ENCODE results near the gene DENND1A.

DENND1A gene

DNA sequence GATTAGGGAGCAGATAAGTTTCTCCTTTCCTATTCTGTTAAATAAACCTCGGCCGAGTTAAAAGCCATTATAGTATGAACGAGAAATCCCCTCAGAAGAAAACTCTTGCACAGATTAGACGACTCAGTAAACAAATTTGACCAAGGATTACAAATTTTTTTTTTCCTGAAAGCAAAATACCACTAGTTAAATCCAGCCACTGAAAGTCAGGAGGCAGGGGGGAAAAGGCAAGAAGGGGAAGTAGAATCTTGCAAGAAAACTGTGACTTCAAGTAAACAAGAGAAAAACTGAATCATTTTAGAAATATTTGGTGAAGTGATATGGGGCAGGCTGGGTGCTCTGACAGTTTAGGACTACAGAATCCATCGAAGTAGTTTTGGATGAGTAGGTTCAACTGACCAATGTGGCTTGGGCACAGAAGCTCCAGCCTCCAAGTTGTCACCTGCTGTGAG lies 251.0 kb downstream of the DENND1A start:
- DNase-seq: no peak

DNA sequence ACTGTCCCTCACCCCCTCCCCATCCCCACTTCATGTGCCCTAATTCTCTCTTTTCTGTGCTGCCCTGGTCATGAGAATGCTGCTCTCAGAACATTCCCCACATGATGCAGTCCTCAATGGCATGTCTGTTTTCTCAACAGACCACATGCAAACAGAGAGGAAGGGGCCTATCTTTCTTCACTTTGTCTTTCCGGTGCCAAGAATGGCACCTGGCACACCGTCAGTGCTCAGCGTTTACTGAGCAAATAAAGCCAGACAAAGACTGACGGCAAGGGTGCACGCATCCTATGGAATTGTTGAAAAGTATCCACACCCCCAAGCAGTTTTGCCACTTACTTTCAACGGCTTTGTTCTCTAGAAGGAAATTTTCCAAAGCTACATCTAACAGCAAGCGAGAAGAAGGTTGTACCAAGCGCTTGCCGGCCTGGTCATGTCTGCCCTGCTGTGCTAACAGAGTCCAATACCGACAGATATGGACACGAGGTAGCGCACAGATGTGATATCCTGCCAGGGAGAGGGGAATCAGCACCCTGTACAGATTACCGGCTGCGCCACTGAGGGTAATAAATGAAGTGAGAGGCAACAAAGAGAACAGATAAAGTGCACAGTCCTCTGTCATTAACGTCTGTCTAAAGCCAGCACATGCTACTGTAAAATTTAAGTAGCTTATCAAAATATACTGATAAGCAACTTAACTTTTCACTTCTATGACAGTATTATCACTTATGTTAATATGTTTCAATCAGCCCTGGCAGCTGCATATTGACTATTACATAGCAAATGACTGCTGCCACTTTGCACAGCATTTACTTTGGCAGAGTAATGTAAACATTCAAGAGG lies 251.7 kb downstream of the DENND1A start:
- DNase-seq: peak; percentile 60 to 92

DNA sequence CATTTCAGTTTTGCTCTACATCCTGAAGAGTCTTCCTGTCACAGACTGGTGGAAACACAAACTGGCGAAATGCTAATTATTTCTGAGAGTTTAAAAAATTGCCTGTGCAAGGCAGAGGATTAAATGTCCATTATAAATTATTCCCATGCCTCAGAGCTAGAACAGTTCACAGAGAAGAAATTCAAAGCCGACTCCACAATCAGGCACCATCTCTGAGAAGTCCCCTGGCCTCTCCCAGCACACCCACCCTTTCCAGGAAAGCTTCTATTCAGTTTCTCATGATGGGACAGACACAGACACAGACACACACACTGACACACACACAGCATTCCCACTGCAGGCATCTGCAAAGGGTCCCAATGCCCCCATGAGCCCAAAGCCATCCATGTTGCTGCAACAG lies 253.1 kb downstream of the DENND1A start:
- no peak for DNase-seq

DNA sequence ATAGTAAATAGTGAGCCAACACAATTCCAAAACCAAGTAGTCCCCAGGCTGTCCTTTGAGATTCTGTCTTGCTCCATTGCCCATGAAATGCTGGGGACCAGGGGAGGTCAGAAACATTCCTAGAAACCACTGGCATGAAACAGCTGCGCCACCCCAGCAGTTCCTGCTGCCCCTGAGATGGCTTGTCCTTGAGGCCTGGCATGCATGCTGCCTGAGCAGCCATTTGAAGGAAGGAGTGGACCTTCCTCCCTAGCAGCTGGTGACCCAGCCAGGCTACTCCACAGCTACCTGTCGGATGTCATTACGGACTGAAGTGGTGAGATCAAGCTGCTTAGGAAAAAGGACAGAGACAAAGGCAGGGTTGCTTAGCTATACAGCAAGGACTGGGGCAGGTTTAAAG lies 260.6 kb downstream of the DENND1A start:
- DNase-seq: peak; percentile 78 to 87

DNA sequence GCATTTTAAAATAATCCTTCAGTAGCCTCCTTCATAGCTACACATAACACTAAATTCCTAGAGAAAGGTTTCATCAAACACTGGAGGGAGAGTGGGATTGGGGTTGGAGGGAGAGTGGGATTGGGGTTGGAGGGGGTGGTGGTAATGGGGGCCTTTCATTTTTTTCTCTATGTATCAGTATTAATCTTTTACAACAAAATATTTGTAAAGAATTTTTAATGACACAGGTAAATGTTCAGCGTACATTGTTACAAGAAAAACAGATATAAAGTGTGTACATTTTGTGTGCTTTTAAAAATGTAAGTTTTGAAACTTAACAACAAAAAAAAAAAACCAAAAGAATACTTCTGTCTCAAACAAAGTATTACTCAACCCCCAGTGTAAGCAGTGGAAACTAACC lies 266.4 kb downstream of the DENND1A start:
- DNase-seq: no peak

DNA sequence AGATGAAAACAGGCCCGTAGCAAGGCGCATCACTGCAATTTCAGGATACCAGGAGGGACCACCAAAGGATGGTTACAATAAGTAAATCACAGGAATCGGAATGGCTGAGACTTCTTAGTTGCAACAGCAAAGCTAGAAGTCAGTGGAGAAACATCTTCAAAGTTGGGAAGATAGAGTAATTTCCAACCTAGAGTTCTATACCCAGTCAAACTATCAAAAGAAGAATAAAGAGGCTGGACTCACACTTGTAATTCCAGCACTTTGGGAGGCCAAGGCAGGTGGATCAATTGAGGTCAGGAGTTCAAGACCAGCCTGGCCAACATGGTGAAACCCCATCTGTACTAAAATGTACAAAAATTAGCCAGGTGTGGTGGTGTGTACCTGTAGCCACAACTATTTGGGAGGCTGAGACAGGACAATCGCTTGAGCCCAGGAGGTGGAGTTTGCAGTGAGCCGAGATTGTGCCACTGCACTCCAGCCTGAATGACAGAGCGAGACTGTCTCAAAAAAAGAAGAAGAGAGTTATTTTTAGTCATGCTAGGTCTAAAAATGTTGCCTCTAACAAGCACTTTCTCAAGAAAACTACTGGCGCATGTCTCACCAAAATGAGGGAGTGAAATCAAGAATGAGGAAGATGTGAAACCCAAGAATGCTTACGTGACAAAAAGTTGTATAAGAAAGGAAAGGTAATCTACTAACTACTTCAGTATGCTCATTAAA lies 267.7 kb downstream of the DENND1A start:
- no peak for DNase-seq

DNA sequence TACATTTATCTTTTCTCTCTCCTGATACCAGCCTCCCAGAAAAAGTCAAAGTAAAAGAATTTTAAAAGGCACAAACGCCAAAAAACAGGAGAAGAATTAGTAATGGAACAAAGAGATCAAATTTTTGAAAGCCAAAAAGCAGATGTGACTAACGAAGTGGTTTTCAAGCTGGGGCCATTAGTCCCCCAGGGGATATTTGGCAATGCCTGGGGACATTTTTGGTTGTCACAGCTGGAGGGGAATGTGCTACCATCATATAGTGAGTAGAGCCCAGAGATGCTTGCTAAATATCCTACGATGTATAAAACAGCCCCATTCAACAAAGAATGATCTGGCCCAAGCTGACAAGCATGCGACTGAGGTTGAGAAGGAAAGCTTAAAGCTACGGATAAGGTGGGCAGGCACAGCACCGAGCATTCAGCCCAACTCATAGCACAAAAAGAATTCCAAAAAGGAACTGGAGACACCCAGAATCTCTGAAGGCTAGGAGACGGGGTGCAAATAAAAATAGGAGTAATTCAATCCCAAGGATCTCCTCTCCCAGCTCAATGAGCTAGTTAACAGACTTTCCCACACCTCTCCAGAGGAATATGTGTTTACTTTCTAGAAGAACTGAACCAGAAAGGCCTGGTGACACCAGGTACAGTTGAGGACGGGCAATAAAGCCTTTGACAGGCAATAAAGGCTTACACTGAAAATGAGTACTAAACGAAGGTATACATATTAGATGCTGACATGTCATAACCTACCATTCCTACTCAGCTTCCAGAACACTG lies 269.0 kb downstream of the DENND1A start:
- no peak for DNase-seq

DNA sequence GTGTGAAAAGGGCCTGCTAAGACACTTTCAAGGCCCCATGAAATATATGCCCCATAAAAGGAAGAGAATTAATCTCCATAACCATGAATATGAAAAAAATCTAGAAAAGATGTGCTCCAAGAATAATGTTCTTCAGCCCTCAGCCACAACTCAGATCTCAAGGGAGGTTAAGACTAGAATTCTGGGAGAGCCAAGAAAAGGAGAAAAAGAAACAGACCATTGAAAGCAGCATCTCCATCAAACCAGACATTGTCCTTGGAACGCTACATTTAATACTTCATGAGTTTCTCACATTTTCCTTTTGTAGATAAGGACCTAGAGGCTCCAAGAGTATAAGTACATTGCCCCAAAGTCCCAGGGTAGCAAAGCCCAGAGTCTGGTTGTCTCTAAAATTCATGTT lies 270.6 kb downstream of the DENND1A start:
- DNase-seq: no peak

DNA sequence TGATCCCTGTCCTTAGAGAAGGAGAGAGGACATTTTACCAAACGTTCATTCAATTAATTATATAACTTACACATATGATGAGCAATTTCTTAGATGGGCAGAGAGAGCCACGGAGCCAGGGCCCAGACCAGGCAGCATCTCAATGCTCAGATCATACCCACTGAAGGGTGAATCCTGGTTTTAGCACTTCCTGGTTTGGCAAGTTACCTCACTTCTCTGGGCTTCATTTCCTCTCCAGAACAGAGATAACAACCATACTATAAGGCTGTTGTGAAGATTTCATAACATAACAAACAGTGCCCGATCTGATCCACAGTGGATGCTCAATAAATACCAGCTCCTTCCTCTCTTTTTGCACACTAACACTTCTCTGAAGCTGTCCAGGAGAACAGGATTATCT lies 271.1 kb downstream of the DENND1A start:
- no peak for DNase-seq

DNA sequence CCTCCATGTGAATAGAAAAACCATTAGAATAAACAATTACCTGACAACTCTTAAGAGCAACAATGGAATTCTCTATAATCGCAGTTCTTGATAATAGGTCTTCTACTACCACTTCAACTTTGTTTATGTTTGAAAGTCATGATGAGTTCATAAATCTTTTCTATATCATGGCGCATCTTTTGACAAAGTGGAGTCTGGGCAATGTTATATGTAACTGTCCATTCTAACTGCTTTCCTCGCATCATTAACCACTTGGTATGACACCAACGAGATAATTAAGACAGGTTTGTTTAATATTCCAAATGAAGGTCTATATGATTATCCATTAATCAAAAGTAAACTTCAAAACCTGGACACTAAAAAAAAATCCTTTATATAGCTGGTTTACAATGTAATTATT lies 272.0 kb downstream of the DENND1A start:
- DNase-seq: no peak

DNA sequence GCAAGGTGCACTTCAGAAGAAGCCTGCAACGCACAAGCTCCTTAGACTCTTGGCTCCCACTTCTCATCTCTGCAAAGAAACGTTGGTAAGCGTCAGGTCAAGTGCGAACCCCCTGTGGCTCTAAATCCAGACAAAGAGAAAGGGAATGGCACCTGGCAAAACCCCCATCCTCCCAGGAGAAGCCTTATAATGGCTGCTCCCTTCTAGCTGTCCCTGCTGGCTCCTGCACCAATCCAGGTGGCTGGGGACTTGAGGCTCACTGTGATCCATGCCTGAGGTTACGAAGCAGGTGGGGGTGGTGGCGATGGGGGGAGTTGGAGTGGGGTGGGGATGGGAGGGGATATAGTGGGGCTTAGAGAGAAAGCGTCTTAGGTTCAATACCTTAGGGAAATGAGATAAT lies 272.8 kb downstream of the DENND1A start:
- DNase-seq: peak; percentile 98 to 100

DNA sequence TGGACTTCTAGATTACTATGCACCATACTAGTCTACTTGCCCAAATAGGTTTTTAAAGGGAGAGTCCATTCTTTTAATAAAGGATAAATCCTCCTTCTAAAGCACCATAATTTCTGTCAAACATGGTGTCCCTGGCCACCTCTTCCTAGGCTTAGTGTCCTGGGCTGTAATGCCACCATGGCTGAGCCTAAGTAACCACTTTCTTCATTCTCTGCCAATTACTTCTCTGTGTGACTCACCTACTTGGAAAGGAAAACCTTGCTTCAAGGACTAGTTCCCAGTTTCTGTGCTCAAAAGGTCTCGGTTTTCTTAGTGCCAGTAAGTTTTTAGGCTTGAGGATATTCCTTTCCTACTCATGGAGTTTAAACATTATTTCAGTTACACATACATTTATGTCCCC lies 273.4 kb downstream of the DENND1A start:
- DNase-seq: peak in 1 of 2 experiments; percentile 36

DNA sequence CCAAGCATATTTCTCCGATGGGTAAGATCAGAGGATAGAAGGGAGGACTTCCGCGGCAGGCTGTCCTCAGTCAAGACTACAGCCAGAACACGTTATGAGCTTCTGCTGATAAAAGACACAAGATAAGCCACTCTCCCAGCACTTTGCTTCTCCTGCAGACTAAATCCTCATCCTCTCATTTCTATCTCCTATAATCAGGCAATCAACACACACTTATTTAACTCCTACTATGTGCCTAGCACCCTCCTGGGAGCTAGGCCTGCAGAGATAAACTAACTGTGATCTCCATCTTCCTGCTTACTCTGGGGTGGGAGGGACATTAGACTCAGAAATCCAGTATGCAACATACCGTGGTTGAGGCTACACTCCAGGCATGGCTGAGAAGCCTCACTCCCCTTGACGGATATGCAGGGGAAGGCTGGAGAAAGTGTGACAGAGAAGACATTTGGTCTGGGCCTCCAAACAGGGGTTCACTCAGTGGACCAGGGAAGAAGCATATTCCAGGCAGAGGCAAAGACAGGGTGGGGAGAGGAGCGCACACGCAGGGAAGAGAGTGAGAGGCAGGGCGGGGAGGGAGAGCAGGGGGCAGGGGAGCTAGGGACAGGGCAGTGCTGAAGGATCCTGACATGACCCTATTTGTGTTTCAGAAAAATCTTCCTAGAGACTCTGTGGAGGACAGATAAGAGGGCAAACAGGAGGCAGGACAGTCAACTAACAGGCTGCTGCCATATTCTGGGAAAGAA lies 274.1 kb downstream of the DENND1A start:
- DNase-seq: no peak

DNA sequence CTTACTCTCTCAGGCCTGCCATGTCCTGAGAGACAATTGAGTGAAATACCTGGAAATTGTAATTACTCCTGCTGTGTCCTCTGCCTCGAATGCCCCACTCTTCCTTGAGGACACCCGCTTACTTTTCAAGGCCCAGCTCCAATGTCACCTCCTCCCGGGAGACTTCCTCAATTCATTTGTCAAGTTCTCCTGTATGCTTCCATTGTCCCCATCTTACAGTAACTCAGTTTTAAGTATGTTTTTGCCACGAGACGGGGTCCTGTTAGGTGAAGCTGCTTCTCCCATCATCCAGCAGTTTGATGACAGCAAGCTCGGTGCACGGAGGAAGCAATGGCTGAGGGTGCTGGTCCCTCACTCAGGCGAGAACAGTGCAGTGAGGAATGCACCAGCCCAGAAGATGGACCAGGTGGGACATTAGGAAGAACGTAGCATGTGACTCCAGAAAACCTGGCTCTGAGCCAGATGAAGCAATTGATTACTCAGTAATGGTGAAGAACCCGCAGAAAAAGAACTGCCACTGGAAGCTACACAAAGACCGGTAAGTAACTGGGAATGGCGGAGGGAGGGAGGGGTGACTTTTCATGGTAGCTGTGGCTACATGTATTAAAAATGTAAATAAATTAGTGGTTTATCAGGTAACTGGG lies 274.8 kb downstream of the DENND1A start:
- DNase-seq: no peak

DNA sequence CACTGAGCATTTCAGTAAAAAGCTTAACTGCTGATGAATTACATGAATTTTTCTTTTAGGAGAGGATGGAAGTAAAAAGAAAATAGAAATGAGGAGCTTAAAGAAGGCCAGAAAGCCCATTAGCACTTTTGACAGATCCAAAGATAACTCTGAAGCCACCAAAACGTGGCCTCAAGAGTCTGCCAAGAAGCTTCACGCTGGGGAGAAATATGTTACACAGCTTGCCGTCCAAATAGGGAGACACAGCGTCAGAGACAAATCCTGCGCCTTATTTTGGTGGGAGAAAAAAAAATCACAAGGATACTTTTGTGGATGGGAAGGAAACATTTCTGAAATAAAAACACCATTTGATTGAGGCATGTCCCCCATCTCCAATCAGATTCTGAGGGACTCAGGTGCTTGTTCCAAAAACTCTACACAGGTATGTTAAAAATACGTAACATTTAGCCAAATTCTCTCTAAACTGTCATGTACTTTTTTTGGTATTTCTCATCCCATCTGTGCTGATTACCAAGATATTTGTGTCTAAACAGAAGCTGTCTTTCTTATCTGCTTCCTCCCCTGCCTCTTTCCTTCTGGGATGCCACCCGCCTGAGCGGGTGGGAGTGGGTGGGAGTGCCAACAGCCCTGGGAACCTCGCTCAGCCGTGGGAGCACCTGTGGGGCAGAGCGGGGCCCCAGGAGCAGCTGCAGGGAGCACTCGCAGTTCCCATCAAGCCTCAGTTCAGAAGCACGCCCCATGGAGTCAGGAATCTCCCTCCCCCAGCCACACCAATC lies 275.5 kb downstream of the DENND1A start:
- DNase-seq: no peak

DNA sequence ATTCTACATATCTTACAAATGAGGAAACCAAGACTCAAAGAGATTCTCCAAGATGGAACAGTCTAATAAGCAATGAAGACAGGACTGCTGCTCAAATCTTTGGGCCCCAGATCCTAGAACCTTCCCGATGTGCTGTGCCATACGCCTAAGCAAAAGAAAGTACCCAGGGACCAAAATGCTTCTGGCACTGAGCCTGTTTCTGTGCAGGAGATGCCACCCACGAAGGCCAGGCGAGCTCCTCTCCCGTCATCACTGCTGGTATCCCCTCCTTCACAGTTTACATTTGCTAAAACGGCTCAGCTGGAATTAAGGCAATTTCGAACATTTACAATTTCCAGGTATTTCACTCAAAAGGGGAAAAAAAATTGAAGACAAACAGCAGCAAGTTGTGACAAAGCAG lies 277.5 kb downstream of the DENND1A start:
- DNase-seq: no peak

DNA sequence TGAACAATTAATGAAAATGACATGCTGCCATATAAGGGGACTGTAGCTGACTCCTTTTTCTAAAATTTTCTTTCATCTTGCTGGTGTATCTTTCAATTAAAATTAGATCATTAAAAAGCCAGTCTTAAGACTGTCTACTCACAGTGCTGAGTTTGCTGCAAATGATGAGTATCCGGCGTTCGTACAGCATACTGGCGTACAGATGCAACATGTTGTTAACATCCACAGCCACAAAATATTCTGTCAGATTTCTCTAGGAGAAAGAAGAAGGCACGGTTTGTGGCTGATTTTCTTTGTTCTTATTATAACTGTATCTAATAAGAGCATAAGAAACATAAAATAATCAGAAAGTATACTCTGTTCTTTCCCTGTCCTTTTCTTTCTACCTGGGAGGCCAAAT lies 278.1 kb downstream of the DENND1A start:
- DNase-seq: no peak

DNA sequence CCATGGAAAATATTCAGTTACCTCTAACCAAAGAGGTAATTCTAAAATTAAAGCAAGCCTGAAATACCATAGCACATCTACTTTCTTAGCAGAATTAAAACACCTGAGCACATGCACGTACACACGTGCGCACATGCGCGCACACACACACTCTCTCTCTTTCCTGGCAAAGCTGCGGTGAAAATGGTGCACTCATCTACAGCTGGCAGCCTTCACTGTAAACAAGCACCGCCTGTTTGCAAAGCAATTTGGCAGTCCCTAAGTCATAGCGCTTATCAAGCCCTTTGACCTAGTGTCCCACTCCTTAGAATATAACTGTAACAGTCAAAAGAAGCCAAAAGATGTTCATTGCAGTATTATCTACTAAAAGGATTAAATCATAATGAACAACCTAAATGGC lies 278.7 kb downstream of the DENND1A start:
- DNase-seq: no peak

DNA sequence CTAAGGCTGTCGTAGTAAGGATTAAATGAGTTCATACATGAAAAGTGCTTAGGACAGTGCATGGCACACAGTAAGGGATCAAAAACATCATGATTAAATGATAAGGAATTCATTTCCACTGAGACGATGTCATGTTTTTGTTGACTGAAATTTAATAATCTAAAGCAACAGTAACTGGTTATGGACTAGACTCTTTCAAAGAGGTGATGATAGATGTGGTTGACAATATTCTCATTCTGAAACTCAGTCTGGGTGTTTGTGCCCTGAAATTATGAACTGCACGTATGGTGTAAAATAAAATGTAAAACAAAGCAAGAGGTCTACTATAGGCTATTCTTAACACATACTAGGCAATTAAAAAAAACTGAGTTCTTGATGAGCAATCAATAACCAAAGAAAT lies 280.0 kb downstream of the DENND1A start:
- DNase-seq: no peak

DNA sequence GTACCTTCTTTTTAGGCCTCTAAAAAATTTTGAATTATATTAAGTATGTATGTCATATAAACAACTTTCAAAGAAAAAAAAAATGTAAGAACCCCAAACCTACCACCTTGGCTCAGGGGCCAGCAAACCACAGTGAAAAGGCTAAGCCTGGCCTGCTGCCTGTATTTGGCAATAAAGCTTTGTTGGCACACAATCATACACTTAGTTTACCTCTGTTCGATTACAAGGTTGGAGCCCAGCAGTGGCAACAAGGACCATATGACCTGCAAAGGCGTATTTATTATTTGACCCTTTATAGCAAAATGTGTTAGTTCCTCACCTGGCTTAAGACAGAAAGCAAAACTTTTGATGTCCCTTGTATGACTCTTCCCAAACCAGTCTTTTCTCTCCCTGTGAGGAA lies 282.8 kb downstream of the DENND1A start:
- DNase-seq: no peak

DNA sequence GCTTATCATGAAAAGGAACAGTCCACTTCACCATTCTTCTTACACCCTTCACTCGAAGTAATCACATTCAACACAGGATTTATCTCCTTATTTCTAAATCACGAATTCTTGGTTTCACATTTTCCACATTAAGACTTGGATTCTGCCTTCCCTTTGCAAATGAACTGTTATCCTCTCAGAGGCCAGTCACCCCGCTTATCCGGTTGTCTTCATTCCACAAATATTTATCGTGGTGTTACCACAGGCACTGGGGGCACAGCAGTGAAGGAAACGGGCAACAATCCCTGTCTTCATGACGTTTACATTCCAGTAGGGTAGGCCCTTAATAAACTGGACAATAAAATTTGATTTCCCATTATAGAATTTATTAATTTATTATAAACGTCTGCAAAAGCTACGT lies 284.2 kb downstream of the DENND1A start:
- no peak for DNase-seq

DNA sequence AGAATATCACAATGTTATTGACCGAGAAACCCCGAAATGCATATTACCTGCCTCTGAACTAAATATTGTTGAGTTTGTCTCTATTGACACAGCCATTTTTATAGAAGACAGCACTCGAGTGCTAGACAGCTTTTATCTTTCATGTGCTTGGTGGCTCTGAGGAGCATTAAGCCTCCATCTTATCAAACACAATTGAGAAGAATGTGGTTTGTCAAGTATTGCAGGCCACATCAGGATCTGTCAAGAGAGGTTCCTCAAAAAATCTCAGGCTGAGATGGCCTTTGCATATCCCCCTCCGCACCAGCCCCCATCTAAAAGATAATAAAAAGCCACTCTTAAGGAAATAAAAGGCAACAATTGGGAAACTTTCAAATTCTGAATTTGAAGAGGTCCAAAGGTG lies 284.8 kb downstream of the DENND1A start:
- no peak for DNase-seq

Data from NCI-H524 (cell line).